ENCODE results near the gene SMPDL3A.

SMPDL3A gene

DNA sequence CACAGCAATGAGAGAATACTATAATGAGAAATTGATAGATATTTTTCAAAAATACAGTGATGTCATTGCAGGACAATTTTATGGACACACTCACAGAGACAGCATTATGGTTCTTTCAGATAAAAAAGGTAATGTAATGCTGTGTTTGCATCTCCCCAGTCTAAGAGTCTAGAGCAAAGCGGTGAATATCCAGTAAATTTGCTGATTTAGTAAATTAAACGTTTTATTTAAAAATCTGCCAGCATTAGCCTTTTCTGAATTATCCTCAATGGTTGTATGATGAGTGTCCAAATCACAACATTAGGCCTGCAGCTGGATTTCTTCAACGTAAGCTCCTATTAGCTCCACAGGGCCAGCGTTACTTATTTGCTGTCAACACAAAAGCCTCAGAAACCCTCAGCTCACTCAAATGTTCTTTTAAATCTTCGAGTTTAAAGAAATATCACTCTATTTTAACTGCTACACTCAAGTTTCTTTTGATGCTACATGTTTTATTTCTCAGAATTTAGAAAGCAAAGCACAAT, 16.0 kb downstream of the SMPDL3A start:
- DNase-seq (ENCODE audit: low spot score), result no peak

DNA sequence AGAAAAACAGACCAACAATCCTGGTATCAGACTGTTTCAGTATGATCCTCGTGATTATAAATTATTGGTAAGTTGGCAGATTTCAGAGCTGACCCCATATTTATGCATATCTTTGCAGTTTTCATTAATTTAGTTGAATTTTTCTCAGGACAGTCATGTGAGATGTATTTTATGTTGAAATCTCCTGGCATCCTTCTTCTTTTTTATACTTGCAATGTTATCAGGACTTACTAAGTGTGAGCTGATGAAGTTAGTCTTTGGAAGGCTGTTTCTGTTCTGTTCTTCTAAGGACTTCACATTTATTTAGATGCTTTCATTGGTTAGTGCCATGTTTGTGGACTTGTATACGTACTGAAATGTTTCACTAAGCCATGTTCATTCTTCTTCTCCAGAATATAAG, 17.2 kb downstream of the SMPDL3A start:
- DNase-seq (ENCODE audit: low spot score), result no peak

DNA sequence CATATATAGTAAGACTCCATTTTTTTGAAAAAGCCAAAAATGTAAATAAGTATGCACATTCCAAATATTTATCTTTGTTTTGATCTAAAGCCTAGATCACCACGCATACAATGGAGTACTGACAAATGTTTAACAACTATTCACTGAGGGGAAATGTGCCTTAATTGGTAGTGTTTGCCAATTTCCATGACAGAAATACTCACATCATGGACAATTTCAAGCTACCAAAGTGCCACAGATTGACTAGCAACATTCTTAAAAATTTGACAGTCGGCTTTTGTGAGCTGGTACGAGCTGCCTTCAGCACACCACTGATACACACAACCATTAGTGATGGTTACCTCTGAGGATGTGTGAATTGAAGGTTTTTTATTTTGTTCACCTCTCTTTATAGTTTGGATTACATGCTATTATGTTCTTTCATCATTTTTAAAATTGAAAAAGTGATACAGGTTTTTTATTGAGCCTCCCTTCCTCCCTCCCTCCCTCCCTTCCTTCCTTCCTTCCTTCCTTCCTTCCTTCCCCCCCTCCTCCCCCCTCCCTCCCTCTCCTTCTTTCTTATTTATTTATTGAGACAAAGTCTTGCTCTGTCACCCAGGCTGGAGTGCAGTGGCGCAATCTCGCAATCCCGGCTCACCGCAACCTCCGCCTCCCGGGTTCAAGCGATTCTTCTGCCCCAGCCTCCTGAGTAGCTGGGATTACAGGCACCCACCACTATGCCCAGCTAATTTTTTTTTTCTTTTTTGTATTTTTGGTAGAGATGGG, 19.2 kb downstream of the SMPDL3A start:
- DNase-seq (ENCODE audit: low spot score), result no peak

DNA sequence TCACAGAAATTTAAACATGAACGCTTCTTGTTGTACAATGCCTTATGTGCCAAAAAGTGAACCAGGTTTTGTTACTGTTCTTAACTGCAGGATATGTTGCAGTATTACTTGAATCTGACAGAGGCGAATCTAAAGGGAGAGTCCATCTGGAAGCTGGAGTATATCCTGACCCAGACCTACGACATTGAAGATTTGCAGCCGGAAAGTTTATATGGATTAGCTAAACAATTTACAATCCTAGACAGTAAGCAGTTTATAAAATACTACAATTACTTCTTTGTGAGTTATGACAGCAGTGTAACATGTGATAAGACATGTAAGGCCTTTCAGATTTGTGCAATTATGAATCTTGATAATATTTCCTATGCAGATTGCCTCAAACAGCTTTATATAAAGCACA, 19.9 kb downstream of the SMPDL3A start:
- DNase-seq (ENCODE audit: low spot score), result no peak

DNA sequence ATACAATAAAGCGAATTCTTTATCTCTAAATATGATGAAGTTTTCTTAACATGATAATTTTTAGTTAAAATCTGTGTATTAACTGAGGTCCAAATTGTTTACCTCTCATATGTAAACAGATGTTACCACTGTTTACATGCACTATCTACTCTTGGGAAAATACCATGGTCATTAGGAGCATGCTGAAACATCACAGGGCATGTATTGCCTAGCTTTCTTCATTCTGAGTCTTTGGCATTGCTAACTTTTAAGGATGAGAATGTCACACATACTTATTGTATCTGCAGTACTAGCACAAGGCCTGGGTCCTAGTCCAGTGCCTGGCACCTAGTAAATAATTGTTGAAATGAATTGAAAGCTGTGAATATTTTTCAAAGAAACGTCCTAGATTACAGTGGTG, 20.6 kb downstream of the SMPDL3A start:
- no peak for DNase-seq (ENCODE audit: low spot score)

DNA sequence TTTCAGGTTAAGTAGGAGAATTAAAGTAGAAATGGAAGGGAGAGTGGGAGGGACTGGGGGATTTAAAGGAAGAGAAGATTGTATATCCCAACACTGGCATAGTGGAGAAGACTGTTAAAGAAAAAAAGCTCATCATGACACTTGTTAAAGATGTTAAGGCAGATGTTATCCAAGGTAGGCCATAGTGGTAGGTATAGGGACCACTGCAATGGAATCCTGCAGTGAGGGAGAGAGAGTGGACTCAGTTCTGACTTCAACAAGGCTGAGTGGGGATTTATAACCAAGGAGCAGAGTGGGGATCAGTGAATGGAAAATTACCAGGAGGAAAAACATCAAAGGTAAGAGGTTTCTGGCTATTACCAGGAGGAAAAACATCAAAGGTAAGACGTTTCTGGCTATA, 21.1 kb downstream of the SMPDL3A start:
- DNase-seq (ENCODE audit: low spot score), result no peak

DNA sequence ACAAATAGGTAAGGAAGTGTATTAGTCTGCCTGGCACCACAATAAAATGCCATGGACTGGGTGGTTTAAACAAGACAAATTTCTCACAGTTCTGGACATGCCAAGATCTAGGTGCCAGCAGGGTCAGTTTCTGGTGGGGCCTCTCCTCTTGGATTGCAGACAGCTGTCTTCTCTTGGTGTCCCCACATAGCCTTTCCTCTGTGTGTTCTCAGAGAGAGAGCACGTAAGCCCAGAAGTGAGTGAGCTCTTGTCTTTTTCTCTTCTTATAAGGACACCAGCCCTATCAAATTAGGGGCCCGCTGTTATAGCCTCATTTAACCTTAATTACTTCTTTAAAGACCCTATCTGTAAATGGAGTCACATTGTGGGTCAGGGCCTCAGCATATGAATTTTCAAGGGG, 28.3 kb downstream of the SMPDL3A start:
- no peak for DNase-seq (ENCODE audit: low spot score)

DNA sequence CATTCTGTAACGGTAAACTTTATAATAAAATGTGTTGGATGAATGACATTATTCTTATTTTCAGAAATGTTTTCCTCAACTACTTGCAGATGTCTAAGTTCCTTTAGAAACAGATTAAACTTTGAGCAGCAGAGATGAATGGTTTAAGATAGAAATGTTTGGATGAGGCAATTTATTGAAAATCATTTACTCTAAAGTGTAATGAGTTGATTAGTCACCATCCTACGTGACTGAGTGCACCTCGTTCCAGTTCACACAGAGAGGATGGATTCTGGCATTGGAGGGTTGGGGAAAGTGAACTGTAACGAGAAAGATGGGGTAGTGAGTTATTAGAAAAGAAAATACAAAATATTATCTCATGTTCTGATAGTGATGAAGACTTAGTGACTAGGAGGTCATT, 28.7 kb downstream of the SMPDL3A start:
- DNase-seq (ENCODE audit: low spot score), result no peak

DNA sequence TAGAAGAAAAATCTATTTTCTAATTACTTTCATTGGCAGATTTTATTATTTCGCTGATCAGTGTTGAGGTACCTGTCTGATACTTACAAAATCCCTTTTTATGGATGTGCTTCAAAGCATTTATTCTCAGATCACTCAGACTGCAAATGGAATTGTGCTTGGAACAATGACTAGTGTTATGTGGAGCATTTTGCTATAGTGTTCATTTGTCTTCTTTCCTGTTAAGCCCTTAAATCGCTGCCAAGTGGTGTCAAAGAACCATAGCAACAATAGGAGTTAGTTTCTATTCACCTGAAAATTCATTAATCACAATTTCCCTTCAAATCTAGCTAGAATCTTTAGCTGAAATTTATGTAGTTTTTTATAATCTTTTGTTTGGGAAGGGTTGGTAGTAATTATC, 29.8 kb downstream of the SMPDL3A start:
- no peak for DNase-seq (ENCODE audit: low spot score)

DNA sequence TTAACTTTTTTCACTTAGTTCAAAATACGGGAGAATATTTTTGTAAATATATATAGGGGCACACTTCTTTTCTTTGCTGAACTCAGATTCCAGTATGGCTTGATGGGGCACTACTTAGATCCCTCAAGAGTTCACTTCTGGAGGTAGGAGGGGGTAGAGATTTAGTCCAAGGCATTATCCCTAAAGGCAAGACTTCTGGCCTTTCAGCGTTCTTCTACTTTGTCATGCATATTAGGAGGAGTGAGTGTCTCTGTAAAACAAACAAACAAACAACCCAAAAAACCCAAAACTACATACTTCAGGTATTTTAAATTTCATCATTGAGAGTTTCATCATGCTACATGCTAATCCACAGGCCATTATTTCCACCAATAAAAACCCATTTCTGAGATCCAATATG, 32.0 kb downstream of the SMPDL3A start:
- DNase-seq (ENCODE audit: low spot score), result no peak

DNA sequence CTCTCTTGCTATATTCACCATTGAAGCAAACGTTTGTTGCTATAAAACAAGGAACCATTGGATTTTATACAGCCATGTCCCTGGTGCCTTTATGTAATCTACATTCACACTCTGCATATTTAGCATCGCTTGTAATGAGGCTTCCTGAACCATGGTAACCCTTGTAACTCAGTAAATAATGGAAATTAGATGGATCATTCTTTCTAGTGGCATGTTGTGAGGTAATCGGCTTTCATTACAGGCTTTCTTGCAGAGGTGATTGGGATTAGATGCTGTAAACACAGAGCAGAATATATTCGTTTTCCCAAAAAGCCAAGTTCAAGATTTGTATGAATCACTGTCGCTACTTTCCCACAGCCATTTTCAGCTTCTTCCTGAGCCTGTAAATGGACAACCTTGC, 36.1 kb downstream of the SMPDL3A start:
- DNase-seq (ENCODE audit: low spot score), result no peak

DNA sequence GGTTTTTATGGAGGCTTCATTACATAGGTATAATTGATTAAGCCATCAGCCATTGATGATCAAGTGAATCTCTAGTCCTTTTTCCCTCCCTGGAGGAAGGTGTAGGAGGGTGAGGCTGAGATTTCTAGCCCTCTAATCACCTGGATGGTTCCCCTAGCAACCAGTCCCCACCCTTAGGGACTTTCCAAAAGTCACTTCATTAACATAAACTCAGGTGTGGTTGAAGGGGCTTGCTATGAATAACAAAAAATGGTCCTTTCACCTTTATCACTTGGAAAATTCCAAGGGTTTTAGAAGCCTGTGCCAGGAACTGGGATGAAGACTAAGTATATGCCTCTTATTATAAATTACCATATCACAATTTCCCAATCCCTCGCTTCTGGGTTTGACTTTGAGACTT, 40.4 kb downstream of the SMPDL3A start:
- DNase-seq (ENCODE audit: low spot score), result no peak

DNA sequence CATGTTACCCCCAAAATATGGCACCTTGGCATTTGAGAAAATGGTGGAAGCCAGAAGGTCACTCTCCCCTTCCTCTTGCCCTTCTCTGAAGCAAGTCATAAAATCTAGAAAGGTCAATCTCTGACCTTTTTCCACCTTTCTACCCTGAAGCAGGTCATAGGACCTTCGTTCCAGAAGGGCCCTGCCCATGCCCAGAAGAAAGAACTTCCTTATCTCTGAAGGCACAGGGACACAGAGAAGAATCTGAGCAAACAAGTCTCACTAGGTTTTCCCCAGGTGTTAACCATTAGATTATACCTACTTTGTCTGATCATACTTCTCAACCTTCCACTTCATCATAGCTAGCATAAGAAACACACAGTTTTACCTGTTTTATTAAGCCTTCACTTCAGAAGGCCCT, 42.5 kb downstream of the SMPDL3A start:
- DNase-seq (ENCODE audit: low spot score), result no peak

DNA sequence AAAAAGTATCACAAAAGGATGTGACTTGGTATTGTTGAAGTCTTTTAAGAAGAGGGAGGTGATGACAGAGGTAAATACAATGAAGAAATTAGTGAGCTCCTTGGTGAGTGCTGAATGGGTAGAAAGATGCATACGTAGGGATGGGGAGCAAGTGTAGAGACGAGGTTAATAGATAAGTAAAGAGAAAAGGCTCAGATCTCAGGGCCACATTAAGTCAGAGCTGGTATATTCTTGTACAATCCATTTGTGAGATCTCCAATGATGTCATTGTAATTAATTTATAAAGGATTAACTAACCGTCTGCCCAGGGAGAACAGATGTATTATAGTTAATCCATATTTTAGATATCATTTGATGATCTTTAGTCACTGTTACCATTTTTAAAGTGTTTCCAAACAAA, 43.4 kb downstream of the SMPDL3A start:
- DNase-seq (ENCODE audit: low spot score), result no peak

DNA sequence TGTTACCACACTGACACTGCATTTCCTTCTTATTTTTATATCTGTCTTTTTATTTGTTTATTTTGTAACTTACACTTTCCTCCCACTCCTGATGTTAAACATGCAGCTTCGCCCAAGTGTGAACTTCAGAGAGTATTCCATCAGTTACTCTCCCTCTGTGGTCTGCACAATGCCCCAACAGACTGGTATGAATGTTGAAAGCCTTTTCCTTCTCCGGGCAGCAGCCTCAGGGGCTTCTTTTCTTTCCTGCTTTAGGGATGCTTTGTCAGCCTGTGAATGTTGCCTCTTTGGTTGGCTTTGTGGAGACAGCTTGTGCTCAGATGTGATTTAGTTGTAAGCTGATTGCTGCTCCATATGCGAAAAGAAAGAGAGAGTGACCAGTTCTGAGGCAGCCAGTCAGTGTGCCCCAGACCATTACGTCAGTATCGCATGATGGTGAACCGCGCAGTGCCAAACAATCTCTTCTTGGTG, 44.0 kb downstream of the SMPDL3A start:
- DNase-seq (ENCODE audit: low spot score), result no peak

DNA sequence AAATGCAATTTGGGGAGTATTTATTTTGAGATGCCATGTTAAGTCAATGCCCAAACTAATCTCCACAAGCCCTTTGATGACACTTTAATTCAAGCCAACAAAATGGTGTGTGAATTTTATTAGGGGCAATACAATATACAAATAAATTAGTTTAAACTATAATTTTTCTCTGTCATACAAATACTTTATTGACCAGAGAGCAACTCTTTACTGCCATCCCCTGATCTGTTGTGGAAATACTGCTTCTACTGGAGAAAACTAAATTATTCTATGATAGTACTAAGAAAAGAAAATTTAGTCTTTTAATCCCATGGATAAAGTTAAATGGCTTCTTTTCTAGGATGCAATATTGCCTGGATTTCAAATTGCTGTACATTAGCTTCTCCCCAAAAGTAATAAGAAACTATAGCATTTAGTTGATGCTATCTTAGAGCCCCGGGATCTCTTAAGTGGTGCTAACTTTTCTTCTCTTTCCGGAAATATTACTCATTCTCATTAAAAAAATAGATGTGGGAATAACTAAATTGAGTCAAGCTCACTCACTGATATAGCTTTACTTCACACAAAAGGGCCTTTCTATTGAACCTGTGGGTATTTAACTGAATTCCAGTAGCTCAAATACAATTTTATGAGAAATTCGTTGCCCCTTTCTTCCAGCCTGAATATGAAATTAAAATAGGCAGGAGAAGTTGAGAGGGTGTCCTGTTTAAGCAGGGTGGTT, 49.2 kb downstream of the SMPDL3A start:
- no peak for DNase-seq (ENCODE audit: low spot score)

DNA sequence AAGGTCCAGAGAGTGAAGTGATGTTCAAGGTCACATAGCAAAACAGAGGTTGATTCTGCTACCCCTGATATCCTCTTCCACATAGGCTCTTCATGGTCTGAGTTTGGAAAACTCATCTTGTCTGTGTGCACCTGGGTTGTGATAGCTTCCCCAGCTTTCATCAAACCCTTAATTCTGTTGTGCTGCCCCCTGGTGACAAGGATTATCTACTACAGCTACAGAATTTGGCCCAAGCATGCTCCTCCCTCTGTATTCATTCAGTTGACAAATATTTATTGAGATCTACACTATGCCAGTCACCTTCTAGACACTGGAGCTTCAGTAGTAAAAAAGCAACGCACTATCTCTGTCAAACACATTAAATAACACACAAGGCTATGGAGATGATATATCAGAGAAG, 50.4 kb downstream of the SMPDL3A start:
- DNase-seq (ENCODE audit: low spot score), result peak; percentile 50

DNA sequence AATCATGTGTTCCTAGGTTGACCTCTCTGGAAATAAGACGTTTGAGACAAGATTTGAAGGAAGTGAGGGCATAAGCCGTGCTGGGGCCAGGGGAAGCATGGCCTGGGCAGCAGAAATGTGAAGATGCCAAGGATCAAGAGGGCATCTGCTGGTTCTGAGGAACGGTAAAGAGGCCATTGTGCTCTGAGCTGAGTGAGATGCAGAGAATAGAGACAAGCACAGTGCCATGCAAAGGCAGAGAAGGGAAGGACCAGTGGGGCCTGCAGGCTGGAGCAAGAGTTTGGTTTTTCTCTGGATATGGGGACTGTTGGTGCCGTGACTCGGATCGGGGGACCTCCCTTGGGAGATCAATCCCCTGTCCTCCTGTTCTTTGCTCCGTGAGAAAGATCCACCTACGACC, 50.8 kb downstream of the SMPDL3A start:
- DNase-seq (ENCODE audit: low spot score), result no peak

DNA sequence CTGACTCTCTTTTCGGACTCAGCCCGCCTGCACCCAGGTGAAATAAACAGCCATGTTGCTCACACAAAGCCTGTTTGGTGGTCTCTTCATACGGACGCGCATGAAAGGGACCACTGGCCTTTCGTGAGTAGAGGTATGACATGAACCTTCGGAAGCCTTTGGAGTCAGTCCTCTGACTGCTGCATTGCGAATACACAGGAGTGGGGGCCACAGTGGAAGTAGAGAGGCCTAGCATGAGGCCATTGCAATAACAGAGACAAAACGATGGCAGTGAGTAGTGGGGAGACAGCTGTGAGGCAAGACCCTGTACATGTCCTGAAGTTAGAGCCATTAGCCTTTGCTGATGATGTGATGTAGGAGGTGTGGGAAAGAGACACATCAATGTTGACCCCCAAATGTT, 56.4 kb downstream of the SMPDL3A start:
- DNase-seq (ENCODE audit: low spot score), result no peak

DNA sequence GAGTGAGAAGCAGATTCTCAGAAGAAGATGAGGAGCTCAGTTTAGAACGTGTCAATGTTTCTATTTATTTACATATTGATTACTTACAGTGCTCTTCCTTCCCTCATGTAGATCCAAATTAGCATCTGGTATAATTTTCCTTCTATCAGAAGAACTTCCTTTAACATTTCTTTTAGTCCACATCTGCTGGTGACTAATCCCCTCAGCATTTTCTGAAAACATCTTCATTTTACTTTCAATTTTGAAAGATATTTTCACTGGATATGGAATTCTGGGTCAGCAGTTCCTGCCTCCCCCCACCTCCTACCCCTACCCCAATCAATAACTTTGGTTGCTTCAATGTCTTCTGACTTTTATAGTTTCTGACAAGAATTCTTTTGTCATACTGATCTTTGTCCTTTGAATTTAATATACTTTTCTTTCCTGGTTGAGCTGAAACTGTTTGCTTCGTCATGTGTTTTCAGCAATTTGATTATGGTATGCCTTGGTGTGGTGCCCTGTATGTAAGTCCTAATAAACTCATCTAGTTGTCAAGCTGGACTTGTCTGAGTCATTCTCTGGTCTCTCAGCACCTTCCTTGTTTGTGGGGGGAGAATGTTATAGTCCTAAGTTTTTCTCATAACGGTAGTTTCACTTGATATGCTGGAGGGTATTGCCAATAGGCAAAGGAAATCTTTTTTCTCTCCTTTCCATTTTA, 57.0 kb downstream of the SMPDL3A start:
- no peak for DNase-seq (ENCODE audit: low spot score)

DNA sequence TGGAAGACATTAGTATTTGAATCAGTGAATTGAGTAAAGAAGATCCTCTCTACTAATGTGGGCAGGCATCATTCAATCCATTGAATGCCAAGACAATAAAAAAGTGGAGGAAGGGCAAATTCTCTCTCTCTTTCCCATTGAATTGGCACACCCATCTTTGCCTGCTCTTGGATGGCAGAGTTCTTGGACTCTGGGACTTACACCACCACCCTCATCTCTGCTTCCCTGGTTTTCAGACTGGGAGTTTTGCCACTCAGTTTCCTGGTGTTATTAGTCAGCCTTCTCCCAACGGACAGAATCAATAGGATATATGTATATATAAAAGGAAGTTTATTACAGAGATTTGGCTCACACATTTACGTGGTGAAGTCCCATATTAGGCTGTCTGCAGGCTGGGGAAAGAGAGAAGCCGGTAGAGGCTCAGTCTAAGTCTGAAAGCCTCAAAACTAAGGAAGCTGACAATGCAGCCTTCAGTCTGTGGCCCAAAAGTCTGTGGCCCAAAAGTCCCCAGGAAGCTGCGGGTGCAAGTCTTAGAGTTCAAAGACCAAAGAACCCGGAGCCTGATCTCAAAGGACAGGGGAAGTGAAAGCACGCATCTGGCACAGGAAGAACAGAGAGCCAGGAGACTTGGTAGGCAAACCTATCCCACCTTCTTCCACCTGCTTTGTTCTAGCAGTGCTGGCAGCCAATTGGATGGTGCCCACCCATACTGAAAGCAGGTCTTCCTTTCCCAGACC, 64.4 kb downstream of the SMPDL3A start:
- DNase-seq (ENCODE audit: low spot score), result no peak
